Stimulated activated CD8-positive, alpha-beta memory T cell treated with anti-CD3 and anti-CD28 coated beads, Interleukin-4, amount 100 ng/mL, for 4 hours (primary cell): ENCODE measurements around the gene ADAM15.

Experiments used
- DNase-seq, 2 donors: peaks; one replicate each; pipeline ENCODE4 v3.0.0-alpha.2; 2020; ENCODE audit warnings: low read depth in 2 of 2, low spot score in 1 of 2

ADAM15 gene, protein sequence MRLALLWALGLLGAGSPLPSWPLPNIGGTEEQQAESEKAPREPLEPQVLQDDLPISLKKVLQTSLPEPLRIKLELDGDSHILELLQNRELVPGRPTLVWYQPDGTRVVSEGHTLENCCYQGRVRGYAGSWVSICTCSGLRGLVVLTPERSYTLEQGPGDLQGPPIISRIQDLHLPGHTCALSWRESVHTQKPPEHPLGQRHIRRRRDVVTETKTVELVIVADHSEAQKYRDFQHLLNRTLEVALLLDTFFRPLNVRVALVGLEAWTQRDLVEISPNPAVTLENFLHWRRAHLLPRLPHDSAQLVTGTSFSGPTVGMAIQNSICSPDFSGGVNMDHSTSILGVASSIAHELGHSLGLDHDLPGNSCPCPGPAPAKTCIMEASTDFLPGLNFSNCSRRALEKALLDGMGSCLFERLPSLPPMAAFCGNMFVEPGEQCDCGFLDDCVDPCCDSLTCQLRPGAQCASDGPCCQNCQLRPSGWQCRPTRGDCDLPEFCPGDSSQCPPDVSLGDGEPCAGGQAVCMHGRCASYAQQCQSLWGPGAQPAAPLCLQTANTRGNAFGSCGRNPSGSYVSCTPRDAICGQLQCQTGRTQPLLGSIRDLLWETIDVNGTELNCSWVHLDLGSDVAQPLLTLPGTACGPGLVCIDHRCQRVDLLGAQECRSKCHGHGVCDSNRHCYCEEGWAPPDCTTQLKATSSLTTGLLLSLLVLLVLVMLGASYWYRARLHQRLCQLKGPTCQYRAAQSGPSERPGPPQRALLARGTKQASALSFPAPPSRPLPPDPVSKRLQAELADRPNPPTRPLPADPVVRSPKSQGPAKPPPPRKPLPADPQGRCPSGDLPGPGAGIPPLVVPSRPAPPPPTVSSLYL

GRCh38 chr1:155050560-155051341, at the start of gene ADAM15:
ADAM15 (plus strand) TSS chr1:155051316; CDS start chr1:155051387, 71 bp downstream.
- DNase-seq, result peak; percentile 47 to 55

- DNase-seq, result no peak
Observed at GRCh38 chr1:155001425-155001674, 49.8 kb upstream of the ADAM15 start.

- DNase-seq, result peak; percentile 93 to 98
Observed at GRCh38 chr1:155001675-155002463, 49.2 kb upstream of the ADAM15 start.

DNA sequence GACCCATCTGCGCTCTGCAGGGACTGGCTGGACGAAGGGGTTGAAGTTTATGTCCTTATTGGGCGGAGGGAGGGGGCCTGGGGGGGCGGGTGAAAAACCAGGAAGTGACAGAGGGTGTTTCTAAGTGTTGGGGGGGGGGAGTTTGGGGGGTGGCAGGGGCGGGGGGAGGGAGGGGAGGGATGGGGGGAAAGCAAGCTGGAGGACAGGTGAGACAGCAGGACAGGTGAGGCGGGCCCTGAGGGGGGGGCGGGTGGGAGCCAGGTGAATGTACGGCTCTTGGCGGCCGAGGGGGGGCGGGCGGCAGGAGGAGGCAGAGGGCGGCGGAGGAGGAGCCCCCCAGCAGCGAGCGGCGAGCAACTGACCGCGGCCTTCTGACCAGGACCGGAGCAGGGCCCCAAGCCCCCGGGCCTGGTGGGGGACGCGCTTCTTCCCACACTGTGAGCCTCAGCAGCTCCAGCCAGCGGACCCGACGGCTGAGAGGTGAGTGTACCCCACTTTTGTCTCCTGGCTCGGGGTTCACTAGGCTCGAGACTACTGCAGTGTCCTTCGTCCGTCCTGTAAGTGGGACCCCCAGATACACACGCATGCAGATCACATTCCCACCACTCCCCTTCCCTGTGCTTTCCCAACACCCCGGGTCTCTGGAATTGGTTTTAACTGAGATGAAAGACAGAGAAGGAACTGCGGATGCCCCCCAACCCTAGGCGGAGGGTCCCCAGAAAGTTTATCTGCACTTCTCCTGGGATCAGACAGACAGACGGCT, 48.5 kb upstream of the ADAM15 start, which contains the start of gene ZBTB7B:
Gene ZBTB7B, plus strand, starts transcription at position 339 of the 763 bp plus-strand sequence. CDS start 11,859 bp downstream, outside the sequence.
- DNase-seq, result no peak

DNA sequence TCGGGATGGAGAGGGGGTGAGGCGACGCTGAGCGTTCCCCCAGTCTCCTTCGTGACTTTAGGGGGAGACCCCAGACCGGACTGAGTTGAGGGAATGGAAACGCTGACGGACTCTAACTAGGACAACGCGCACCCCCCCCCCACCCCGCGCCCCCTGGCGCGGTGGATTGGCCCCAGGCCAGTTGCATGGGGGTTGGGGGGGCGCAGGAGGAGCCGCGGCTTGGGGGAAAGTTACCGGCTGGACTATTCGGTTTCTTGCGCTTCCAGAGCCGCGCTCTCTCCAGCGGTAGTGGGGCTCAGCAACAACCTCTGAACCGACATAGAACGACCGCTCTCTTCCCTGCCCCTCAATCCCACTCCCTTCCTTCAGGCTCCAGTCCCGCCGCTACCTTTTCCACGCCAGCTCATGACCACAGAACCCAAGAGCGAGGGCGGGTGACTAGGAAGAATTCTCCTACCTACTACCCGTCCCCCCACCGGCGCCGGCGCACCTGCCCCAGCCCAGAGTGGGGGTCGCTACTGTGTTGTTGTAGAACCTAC, 47.8 kb upstream of the ADAM15 start:
- DNase-seq, result no peak

DNA sequence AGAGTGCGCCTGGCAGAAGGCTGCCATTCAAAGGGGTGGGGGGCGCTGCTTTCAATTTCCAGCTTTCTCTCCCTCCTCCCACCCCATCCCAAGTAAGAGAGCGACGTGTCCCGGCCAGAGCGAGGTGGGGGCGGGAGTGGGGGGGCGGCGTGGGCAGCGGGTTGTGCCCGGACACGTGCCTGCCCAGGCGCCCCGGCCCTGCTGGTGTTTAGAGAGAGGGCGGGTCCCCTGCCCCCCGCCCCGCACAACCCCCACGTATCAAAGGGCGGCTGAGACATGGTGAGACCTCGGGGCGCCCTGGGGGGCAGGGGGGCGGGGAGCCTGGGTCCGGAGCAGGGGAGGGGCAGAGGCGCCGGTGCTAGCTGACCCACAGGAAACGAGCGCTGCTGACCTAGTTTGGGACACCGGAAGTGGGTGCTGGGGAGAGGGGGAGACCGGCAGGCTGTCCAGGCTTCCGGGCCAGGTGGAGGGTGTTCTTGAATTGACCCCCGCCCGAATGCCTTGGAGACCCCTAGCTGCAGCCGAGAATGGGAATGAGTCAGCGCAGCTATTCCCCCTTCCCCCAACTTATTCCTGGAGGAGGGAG, 47.3 kb upstream of the ADAM15 start:
- DNase-seq, result no peak

DNA sequence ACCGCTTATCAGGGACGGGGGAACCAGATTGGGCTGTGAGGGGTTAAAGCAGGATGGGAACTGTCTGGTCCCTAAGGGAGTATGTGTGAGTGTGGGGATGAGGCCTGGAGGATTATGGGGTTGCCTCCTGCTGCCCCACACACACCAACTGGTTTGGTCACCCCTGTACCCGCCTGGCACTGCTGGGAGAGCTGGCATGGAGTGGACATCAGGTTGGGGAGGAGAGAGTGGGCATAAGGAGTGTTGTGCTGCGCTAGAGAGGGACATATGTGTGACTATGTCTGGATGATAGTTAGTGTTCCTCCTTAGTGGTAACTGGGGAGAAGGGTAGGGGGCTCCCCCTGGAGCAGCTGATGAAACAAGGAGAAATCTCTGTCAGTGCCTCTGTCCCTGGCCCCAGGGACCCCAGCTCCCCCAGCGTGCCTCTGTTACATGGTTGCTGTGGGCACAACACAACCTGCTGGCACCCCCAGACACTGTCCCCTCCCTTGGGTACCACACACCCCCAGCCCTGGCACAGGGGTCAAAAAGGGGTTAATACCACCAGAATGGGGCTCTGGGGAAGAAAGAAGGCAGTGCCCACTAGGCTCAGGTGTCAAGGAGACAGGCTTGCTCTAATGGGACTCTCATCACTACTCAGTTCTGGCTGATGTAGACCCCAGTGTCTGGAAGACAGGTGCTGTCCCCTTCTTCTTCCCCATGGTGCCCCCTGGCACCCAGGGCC, 46.6 kb upstream of the ADAM15 start:
- no peak for DNase-seq

GRCh38 chr1:155005076-155006011, 45.8 kb upstream of the ADAM15 start:
- no peak for DNase-seq

DNA sequence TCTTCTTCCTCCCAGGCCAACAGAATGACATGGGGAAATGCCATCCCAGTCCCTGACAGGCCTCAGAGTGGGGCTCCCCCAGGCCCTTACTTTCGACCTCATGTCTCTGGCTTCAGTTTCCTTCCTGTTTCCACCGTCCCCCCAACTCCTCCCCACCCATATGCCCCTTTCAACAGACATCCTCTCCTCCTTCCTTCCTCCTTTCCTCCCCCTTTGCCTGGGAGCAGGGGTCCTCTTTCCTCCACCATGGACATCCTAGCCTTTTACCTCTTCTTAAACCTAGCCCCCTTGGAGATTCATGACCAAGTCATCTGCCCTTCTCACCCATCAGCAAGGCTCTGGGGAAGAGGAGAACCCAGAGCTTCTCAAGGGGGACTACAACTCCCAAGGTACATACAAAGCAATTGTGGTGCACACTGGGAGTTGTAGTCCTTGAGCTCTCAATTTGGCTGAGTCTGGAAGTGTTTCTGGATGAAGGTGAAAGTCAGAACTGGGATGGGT, 44.5 kb upstream of the ADAM15 start:
- DNase-seq, result no peak

- no peak for DNase-seq
Observed at GRCh38 chr1:155007251-155007828, 43.8 kb upstream of the ADAM15 start.

- no peak for DNase-seq
Observed at GRCh38 chr1:155008015-155008941, 42.8 kb upstream of the ADAM15 start.

DNA sequence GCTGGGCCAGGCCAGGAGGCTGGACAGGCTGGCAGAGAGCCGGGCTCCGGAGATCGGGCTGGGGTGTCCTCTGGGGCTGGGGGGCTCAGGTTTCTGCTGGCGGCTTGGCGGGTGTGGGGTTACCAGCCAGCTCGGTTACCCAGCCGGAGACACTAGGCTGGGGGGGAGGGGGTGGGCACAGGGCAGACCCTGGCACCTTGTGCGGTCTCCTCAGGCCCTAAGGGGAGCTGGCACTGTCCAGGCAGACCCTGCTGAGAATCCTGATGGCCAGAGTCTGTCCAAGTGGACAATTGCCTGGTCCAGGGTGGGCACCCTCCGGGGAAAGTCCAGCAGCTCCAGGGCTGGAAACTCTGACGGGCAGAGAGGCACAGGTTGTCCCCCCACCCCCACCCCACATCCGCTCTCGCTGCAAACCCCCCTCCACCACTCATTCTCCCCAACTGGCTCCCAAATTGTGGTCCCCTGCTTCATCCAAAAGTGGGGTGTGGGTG, 41.9 kb upstream of the ADAM15 start:
- DNase-seq, result no peak

- DNase-seq, result no peak
Observed at GRCh38 chr1:155009742-155010141, 41.4 kb upstream of the ADAM15 start.

GRCh38 chr1:155010211-155010918, 40.8 kb upstream of the ADAM15 start:
- DNase-seq, result no peak

DNA sequence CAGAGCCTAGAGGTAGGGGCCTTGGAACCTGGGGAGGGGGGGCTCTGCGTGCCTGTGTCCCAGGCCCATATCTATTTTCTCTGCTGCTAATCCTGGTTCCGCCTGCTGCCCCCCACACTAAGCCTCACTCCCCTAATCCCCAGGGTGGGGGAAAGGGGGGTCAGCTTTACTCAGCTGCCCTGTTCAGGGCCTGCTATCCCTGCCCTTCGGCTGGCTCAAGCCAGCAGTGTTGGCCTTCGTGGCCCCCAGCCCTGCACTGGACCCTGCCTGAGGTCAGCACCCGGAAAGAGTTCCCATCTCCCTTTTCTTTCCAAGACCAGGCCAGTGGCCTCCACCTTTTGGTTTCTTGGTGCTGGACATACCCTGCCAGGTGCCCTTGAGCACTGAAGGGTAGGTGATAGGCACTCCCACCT, 40.1 kb upstream of the ADAM15 start:
- no peak for DNase-seq
